Hindlimb muscle (tissue), 1 donor: ENCODE data around the gene NR2C2. TPM values are rescaled to one million over a fixed set of nuclear protein-coding genes. Genes with fewer than 3 reads are reported as not detected.

Experiments used
- DNase-seq: peaks from one replicate; pipeline ENCODE4 v3.0.0-alpha.2; 2013
- polyA plus RNA-seq: library from polyadenylated mRNA; unstranded; fragments of 120-200 nt; gene quantifications from one replicate; pipeline ENCODE4 v1.2.1, GENCODE V29; 2013; ENCODE audit not compliant: insufficient read length

NR2C2 gene
- polyA plus RNA-seq, 1 donor: 37.2 TPM

DNA sequence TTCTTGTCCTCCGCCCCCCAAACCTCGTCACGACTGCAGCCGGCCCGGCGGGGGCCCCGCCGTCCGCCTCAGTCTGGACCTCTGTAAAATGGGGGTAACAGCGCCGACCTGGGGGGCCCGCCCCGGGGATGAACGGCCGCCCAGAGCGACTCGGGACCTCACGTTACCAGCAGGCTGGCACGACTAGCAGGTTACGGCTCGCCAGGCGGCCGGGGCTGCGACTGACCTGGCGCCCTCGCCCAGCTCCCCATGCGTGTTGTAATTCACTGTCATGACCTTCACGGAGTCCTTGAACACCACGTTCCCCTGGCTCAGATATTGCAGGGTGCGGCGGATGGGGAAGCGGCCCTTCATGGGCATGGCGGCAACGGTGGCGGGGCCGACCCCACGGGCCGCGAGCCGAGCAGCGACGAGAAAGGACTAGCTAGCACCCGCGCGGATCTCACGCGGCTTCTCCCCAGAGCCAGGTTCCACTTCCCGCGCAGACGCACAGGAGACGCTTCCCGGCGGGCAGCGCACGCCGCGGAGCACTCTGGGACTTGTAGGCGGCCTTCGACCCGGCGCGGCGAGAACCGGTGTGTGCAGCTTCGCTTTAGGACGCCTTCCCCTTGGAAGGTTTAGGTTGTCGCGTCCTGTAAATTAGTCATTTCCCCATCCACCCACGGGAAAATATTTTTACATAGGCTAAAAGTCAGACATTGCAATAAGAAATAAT lies 117.6 kb downstream of the NR2C2 start, which contains the start of gene MRPS25:
TSS of gene MRPS25 (minus strand) at position 481 of the 715 bp plus-strand sequence. CDS start at position 360, 121 bp downstream.
- DNase-seq: peak; percentile 92

DNA sequence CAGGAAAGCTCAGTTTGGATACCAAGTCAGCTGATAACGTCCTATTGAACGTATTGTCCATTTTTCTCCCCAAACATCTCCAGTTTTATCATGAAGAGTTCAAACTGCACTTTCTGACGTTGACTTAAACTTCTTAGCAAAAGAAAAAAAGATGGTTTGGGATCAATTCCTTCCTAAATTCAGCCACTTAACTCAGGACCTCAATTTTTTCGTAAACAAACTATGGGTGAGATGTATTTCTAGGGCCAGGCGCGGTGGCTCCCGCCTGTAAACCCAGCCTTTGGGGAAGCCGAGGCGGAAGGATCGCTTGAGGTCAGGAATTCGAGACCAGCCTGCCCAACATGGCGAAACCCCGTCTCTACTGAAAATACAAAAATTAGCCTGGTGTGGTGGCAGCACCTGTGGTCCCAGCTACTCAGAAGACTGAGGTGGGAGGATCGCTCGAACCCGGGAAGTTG lies 118.2 kb downstream of the NR2C2 start:
- DNase-seq: no peak

DNA sequence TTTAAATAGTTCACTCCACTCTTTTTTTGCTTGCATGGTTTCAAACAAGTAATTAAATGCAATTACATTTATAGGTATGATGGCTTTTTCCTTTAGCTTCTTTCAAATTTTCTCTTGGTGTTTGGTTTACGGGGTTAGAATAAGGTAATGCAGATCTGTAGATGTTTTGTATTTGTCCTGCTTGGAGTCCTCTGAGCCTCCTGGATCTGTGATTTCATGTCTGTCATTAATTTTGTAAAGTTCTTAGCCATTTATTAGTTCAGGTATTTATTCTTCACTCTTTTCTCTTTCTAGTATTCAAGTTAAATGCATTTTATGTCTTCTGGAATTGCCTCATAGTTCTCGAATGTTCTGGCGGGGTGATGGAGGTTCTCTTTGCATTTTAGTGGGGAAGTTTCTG lies 119.1 kb downstream of the NR2C2 start:
- no peak for DNase-seq

DNA sequence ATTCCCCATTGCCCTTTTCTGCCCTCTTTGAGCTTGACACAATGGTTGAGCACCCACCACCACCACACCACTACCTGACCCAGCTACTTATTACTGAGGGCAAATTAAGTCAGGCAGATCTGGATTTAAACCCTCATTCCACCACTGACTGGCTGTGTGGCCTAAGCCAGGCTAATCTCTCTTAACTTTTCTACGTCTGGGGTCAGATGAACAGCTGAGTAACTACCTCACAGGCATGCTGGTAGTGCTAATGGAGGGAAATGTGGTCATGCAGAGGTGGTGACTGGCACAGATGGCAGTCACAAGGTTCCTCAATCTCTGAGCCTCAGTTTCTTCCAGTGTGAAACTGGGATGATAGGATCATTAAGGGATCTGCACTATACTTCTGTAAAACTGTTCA lies 122.1 kb downstream of the NR2C2 start:
- no peak for DNase-seq

GRCh38 chr3:15071699-15072098 lies 124.3 kb downstream of the NR2C2 start:
- no peak for DNase-seq

GRCh38 chr3:15074500-15074899 lies 127.1 kb downstream of the NR2C2 start:
- DNase-seq: no peak

GRCh38 chr3:15079091-15079490 lies 131.7 kb downstream of the NR2C2 start:
- DNase-seq: no peak

DNA sequence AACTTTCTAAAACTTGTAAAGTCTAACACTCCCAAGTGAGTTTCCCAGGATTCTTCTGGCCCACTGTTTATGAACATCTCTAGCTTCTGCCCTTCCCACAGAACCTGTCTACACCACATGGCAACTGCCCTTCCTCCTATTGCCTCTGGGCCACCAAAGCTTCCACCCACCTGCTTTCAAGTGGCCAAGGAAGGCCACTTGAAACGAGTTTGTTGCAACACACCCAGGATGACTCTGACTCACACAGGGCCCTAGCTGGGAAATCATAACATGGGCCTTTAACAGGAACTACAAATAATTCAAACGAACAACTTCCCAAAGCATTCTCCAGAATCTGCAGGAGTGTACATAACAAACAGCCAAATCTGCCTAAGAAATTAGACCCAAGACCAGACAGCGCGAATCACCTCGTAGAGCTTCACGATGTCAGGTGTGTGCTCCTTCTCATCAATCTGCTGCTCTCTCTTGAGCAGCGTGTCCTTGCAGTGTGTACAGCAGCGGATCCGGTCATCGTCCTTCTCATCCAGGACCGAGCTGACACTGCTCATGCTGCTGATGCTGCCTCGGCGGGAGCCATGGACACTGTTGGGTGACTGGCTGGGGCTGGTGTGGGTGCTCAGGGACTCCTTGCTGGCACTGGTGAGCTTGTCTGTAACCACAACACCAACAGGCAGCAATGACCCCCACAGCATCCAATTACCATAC lies 134.7 kb downstream of the NR2C2 start:
- DNase-seq: no peak

GRCh38 chr3:15083252-15083651 lies 135.9 kb downstream of the NR2C2 start:
- DNase-seq: no peak

- DNase-seq: no peak
Measured at GRCh38 chr3:15086263-15086662, 138.9 kb downstream of the NR2C2 start.

GRCh38 chr3:15086699-15087098 lies 139.3 kb downstream of the NR2C2 start:
- no peak for DNase-seq

- DNase-seq: no peak
Measured at GRCh38 chr3:15089201-15089600, 141.8 kb downstream of the NR2C2 start.

- DNase-seq: no peak
Measured at GRCh38 chr3:15091575-15091974, 144.2 kb downstream of the NR2C2 start.

- DNase-seq: no peak
Measured at GRCh38 chr3:15092686-15093085, 145.3 kb downstream of the NR2C2 start.

GRCh38 chr3:15094187-15094875 lies 146.9 kb downstream of the NR2C2 start:
- no peak for DNase-seq

GRCh38 chr3:15096046-15096445 lies 148.7 kb downstream of the NR2C2 start:
- DNase-seq: no peak

- no peak for DNase-seq
Measured at GRCh38 chr3:15097891-15098290, 150.5 kb downstream of the NR2C2 start.

Other genes with a start within 250 kb of the NR2C2 start
- 20.1 TPM for gene FGD5, start 128.6 kb upstream of the NR2C2 start, polyA plus RNA-seq
- 53.5 TPM for gene MRPS25, start 117.7 kb downstream of the NR2C2 start, polyA plus RNA-seq
- gene RBSN, start 151.6 kb downstream of the NR2C2 start, polyA plus RNA-seq: 23.5 TPM